Loucy (cell line): ENCODE measurements around the gene RALGAPA1.

Experiments
- CTCF ChIP-seq: fragments of 200-600 bp; sonication (generic); conservative IDR thresholded peaks from 2 replicates; pipeline ENCODE4 v1.5.1; 2014; ENCODE audit warnings: mild to moderate bottlenecking, antibody characterized with exemption, low read length
- EZH2phosphoT487 ChIP-seq: fragments of 200-600 bp; IDR thresholded peaks from 2 replicates; pipeline ENCODE4 v1.6.1; 2018; ENCODE audit warnings: antibody characterized with exemption, mild to moderate bottlenecking, moderate library complexity, borderline replicate concordance

GRCh38 chr14:35512765-35513164 is 296.3 kb downstream of the RALGAPA1 start:
- TF ChIP-seq CTCF = no peak
- no peak for TF ChIP-seq EZH2phosphoT487
